IPS DF 4.7 (cell line): ENCODE measurements around the gene SULT6B1.

ENCODE experiments used
- DNase-seq: peaks from one replicate; pipeline ENCODE4 v3.0.0-alpha.2; 2013; ENCODE audit warnings: low spot score; ENCODE audit errors: extremely low read depth

Gene SULT6B1

GRCh38 chr2:37153224-37153623 is 35.2 kb downstream of the SULT6B1 start:
- DNase-seq, result no peak

DNA sequence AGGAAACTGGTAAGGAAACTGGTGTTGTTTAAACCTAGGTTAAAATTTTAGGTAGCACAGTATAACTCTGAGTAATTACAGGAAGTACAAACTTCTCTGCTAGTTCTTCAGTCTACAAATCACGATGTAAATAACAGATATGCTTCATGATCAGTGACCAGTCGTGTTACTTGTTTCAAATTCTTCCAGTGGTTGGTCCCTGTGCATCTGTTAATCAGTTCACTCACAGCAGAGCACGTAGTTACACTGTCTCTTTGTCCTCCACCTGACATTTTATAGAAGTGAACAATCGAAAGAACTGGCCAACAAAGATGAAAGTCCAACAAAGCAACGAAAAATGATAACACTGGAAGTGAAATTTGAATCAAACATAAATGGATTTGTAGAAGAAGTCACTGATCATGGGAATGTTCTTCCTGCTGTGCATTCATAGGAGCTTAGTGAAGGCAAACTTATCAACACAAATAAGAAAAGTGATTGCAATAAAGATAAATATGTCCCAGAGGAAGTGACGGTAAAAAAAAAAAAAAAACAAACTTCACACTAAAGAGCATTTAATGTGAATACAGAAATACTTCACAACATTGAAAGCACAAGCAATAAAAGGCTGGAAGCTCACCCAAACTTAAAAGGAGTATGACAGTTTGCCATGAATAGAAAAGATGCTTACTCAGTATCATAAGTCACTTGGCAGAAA is 38.7 kb downstream of the SULT6B1 start:
- no peak for DNase-seq

GRCh38 chr2:37148325-37148724 is 40.1 kb downstream of the SULT6B1 start:
- DNase-seq, result no peak

DNA sequence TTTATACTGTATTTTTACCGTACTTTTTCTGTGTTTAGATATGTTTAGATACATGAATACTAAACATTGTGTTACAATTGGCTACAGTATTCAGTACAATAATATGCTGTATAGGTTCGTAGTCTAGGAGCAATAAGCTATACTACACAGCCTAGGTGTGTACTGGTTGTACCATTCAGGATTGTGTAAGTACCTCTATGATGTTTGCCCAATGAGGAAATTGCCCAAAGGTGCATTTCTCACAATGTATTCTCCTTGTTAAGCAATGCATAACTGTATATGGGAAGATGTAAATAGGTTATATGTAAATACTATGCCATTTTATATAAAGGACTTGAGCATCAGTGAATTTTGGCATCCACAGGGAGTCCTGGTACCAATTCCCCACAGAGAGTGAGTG is 42.4 kb downstream of the SULT6B1 start:
- no peak for DNase-seq

- DNase-seq, result no peak
Observed at GRCh38 chr2:37143974-37144373, 44.5 kb downstream of the SULT6B1 start.

DNA sequence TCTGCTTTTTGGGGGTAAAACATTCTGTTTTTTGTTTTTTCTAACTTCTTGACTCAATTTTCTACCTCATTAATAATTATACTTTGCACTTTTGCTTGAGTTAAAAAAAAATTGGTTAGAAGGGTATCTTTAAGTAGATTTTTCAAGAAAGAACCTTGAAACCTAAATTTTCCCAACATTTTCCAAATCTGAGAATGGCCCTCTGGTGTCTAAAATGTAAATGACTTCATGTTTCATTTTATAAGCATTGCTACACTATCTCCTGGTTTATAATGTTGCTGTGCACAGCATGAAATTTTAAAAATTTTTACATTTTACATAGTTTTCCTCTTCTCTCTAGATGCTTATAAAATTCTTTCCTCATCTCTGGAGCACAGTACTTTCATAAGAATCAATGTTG is 45.9 kb downstream of the SULT6B1 start:
- DNase-seq, result no peak

- no peak for DNase-seq
Observed at GRCh38 chr2:37132914-37133313, 55.6 kb downstream of the SULT6B1 start.

GRCh38 chr2:37125416-37125815 is 63.1 kb downstream of the SULT6B1 start:
- no peak for DNase-seq

DNA sequence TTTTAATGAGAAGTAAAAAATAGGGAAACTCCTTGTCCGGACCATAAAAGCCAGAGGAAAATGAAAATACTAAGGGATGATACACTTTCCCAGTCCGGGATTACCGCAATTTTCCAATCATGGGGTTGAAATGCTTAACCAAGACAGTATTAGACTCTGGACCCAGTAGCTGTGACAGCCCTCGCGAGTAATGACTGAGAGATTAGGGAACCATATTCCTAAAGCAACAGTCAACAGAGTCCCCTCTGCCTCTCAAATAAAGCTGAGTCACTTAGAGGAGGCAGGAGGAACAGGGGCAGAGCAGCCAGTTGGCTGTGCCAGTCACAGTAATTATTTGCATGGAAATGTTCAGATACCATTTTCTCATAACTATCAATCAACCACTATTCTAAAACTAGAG is 69.3 kb downstream of the SULT6B1 start:
- no peak for DNase-seq
